ENCODE measurements around the gene NFE2L1.
"Not testable (repeated sequence)": the region's sequence is repeated elsewhere in the genome, so short reads cannot be mapped to it uniquely, and the experiment has no call there.

NFE2L1 gene

DNA sequence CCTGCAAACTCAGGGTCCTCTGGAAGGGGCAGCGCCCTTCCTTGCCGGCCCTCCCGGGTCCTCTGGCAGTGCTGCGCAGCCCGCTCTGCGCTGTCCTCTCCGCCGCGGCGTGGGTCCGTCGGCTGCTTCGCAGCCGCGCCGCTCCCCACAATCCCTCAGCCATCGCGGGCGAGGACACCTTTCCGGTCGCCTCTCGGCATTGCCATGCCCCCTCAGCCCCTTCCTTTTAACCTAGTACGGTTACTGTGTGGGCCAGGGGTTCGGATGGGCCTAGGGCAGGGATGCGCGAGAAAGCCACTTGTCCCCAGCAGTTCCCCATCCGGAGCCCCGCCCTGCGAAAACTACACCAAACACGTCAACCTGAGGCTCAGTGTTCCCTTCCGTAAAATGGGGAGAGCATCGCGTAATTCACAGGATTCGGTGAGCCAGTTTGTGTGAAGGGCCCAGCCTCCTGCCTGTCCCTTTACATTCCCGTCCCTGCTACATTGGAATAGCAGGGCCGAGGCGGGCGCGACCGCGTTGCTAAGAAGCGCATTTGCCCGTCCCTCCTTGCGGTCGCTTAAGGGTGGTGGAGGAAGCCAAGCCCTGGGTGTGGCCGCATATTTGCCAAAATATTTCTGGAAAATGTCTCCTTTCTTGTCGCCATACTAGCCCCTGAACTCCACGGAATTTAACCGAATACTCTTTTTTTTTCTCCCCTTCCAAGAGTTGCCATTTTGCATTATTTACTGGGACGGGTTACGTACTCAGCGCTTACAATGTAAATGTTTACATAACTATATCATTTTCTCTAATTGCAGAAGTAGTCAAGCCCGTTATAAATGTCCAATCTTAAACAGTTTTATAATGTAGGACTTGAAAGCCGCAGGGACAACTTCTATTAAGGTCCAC is 23.8 kb upstream of the NFE2L1 start:
- DNase-seq, result no peak

DNA sequence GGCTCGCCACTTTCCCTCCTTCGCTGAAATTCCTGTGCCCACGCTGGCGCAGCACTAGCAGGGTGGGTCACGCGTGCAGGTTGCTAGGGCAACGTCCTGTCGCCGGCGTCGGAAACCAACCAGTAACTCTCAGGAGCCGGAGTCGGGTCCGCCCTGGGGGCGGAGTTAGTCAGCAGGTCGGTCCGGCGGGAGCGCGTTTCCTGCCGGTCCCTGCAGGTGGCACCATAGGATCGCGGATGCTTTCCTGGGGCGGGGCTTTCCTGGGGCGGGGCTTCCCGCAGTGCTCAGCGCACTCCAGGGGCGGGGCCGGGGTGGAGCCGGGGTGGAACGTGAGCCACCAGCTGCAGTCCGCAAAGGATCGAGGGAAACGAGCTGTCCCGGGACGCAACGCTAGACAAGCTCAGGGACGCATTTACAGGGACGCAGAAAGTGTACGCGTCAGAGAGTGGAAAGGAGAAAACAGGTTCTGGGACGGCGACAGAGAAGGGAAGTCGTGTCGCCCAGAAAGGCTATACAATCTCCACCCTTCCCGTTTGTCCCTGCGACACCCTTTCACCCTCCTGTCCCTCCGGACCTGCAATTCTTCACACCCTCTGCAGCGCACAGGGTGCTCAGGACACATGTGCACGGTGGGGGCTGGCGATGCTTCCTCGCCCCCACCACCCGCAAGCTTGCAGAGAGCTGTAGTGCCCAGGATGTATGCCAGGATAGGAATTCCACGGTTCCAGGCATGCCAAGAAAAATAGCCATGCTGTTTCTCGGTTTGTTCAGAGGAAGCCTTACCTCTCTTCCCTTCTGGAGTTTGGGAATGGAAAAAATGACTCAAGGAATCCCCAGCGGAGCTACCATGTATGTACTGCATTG is 22.9 kb upstream of the NFE2L1 start:
- peak; percentile 93 for DNase-seq

- DNase-seq, result no peak
Observed at GRCh38 chr17:48025904-48026501, 22.2 kb upstream of the NFE2L1 start.

DNA sequence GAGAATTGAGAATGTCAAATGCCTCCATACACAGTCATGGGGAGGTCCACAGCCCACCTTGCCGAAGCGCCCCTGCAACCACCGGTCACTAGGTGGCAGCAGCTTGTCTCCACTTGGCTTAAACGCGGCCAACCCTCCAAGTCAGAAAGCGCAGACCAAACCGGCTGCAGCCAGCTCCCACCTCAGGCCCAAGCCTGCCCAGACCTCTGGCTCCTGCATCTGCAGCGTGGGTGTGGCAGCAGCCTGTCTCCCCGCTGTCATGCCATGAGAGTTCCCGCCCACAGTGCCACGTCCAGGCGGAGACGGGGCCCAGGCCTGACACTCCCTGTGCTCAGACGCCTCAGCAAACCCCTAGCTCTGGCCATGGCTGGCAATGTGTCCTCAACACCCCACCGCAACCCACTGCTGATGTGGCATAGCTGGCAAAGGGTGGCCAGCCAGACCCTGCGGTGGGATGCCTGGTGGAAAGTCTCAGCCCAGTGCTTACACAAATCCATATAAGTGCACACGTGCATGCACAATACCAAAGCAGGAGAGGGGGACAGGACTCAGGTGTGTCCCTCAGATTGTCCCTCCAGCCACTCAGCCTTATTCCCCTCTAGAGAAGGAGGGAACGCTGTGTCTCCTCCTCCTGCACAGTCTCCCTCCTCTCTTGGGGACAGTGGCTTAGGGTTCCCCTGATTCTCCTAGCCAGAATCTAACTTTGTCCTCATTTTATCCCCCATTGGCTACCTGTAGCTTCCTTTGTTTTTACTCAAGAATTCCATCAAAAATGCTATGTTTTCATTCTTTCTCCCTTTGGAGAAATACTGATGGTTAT is 21.4 kb upstream of the NFE2L1 start:
- DNase-seq, result peak; percentile 88

DNA sequence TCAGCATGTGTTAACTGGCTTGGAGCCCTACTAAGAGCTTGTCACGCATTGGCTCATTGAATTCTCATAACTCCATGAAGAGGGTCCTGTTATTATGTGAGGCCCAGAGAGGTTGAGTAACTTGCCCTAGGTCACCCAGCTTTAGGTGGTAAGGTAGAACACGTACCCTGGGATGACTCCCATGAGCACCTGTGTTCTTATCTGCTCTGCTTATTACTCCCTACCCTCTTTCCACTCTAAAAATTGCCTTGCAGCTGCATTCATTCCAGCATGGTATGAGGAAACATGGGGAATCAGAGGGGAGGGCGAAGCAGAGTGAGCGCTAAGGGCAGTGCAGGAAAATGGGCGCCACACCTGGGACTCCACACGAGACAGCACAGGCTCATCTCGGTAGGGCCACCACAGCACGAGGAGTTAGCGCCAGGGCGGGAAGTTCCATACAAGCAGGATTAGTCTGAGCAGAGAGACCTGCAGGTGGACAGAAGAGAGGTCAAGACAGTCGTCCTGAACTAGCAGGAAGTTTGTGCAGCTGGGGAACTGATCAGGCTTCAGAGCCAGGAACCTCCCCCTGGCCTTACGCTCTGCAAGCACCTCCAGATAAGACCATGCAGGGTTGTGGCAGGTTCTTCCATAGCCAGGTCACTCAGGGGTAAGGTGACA is 20.7 kb upstream of the NFE2L1 start:
- DNase-seq, result no peak

DNA sequence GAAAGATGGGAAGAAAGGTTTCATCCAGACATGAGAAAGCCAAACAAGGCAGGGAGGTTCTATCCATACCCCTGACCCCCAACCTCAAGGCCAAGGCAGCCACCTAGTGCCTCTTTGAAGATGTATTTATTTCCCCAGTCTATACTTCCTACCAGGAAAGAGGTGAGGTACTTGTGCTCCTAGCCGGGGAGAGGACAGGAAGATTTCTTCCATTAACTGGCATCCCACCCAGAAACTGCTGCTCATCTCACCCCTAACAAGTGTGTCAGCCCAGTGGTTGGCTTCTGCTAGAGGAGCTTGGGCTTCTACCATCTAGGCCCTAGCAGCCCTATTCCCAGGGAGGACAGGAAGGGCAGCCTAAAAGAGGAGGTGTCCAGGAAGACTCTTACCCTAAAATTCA is 19.4 kb upstream of the NFE2L1 start:
- DNase-seq, result no peak

DNA sequence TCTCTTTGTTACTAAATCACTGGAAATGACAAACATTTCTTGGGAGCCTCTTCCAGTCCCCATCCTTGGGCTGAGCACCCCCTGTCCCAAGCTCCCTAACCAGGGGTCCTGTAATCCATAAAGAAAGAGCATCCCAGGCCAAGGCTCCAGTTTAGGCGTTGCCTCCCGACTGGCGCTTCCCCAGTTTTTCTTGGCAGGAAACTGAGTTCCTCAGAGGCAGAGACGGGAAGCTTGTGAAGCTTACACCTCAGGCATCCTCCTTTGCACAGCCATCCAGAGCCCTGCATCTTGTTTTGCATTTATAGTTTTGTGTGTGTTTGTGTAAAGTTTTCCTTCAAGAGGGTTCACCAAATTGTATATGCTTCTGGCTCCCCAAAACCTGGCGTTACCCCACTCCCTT is 17.6 kb upstream of the NFE2L1 start:
- no peak for DNase-seq

DNA sequence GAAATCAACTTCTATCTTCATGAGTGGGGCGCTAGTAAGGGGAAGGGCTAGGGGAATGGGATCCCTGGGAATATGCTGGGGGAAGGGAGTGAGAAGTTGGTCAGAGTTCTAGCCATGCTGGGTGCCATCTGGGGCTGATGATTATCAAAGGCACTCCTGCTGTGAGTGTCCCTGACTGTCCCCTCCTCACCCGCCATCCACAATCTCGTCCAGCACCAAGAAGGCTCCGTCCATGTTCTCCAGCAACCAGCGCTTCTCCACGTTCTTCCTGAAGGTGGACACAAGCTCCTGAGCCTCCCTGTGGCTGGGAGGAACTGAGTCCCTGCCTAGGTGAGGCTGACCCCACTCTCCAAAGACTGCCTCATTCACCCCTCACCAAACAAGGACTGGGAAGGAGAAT is 16.2 kb upstream of the NFE2L1 start:
- DNase-seq, result no peak

- not testable (repeated sequence) for DNase-seq
Observed at GRCh38 chr17:48034734-48035133, 13.4 kb upstream of the NFE2L1 start.

GRCh38 chr17:48036693-48037035 is 11.5 kb upstream of the NFE2L1 start:
- no peak for DNase-seq

GRCh38 chr17:48037036-48037837 is 10.9 kb upstream of the NFE2L1 start, which contains the start of gene COPZ2:
TSS of gene COPZ2 (minus strand) at chr17:48037797. CDS start at chr17:48037777, 20 bp downstream.
- DNase-seq, result no peak

GRCh38 chr17:48037838-48038323 is 10.3 kb upstream of the NFE2L1 start:
- DNase-seq, result no peak

- no peak for DNase-seq
Observed at GRCh38 chr17:48038687-48039086, 9.5 kb upstream of the NFE2L1 start.

DNA sequence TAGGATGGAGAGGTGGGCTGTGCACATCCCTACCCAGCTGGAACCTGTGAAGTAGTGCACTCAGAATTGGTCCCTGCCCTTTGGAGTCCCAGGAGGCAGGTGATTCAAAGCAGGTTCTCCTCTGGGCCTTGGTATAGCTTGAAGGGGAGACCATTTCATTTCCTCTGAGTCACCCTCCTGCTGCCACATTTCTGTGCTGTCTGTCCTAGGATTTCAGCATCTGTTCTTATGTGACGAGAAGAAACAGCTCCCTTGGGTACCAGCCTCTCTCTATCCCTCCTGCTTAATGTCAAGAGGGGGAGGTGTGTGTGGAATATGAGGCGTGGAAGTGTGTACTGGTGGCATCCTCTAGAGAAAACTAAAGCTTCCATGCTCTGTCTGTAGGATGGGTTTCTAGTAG is 5.0 kb upstream of the NFE2L1 start:
- DNase-seq, result no peak

DNA sequence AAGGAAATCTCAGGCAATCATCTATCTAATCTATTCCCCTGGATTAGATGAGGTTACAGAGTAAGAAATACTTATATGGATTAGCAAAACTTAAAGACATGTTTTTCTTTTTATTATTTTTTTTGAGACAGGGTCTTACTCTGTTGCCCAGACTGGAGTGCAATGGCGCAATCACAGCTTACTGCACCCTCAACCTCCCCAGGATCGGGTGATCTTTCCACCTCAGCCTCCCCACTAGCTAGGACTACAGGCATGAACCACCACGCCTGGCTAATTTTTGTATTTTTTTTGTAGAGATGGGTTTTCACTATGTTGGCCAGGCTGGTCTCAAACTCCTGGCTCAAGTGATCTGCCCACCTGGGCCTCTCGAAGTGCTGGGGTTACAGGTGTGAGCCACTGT is 3.3 kb upstream of the NFE2L1 start:
- DNase-seq, result no peak

GRCh38 chr17:48045316-48046001 is 2.7 kb upstream of the NFE2L1 start:
- no peak for DNase-seq

DNA sequence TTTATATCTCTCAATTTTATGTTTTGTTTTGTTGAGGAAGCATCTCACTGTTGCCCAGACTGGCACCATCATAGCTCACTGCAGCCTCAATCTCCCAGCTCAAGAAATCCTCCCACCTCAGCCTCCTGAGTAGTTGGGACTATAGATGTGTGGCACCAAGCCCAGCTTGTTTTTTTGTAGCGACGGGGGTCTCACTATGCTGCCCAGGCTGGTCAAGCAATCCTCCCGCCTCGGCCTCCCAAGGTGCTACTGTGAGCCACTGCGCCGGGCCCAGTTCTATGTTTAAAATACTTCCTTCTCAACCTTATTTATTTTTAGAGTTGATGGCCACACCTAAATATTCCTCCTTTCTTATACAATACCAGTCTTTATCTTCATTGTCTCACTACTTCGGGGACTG is 1.9 kb upstream of the NFE2L1 start:
- DNase-seq, result no peak

DNA sequence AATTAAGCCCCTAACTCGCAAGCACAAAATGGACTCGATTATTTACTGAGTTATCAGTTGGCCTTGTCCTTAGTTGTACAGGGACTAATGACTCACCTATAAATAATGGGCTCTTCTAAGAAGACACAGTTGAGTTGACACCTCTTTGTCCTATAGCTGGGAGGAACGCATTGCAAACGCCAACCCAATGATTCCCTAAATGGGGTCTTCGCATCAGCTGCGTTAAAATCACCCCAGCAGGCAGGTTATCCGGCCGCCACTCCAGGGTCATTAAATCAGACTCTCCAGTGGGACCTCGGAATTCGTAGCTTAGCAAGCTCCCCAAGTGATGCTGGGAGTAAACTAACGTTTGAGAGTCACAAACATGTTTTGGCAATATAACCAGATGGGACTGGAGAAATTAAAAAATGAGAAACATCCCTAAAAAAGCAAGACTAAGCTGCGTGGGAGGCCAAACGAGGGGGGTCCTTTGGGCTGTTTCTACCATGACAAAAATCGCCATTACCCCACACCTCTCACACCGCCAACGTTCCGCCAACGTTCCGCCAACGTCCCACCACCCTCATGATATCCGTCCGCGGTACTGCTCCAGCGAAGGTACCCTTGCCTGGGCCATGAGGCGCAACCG is 932 bp upstream of the NFE2L1 start:
- DNase-seq, result no peak

DNA sequence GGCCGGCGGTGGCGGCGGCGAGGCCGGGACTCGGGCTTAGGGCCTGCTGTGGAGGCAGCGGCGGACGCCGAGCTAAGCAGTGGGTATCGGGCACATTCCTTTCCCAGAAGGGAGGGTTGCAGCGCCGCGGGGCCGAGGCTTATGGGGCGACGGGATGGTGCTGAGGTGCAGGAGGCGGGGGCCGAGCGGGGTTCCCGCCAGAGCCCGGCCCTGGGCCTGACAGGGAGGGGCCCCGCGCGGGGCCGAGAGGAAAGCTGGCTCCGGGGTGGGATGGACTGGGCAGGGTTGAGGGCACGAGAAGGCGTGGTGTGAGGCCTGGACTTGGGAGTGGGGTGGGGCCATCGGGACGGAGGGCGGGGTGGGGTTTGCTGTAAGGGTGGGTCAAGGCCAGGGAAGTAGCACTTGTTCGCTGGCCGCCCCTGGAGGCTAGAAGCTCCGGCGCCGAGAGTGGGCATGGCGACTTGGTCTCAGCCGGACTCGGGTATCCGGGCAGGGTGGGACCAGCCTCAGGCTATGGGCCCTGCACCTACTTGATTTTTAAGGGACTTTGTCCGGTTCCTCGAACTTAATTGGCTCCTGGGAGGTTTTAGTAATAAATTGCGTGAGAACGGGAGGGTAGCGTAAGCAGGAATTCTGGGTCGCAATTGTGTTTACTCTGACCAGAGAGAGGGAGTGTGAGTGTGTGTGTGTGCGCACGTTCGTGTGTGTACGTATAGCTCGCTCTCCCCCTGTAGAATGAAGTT is 396 bp downstream of the NFE2L1 start:
- DNase-seq, result peak; percentile 81
